GM18861 (cell line): ENCODE results near the gene KLHL24.
A peak's percentile ranks its signal among the peaks of the same experiment; 100 is the strongest.
"Not testable (repeated sequence)": the region's sequence is repeated elsewhere in the genome, so short reads cannot be mapped to it uniquely, and the experiment has no call there.

Experiments used
- ATAC-seq: cut with Tn5 transposase; IDR thresholded peaks from one replicate; pipeline ENCODE4 v1.9.1; 2021; ENCODE audit not compliant: unreplicated experiment

The KLHL24 gene, protein sequence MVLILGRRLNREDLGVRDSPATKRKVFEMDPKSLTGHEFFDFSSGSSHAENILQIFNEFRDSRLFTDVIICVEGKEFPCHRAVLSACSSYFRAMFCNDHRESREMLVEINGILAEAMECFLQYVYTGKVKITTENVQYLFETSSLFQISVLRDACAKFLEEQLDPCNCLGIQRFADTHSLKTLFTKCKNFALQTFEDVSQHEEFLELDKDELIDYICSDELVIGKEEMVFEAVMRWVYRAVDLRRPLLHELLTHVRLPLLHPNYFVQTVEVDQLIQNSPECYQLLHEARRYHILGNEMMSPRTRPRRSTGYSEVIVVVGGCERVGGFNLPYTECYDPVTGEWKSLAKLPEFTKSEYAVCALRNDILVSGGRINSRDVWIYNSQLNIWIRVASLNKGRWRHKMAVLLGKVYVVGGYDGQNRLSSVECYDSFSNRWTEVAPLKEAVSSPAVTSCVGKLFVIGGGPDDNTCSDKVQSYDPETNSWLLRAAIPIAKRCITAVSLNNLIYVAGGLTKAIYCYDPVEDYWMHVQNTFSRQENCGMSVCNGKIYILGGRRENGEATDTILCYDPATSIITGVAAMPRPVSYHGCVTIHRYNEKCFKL

DNA sequence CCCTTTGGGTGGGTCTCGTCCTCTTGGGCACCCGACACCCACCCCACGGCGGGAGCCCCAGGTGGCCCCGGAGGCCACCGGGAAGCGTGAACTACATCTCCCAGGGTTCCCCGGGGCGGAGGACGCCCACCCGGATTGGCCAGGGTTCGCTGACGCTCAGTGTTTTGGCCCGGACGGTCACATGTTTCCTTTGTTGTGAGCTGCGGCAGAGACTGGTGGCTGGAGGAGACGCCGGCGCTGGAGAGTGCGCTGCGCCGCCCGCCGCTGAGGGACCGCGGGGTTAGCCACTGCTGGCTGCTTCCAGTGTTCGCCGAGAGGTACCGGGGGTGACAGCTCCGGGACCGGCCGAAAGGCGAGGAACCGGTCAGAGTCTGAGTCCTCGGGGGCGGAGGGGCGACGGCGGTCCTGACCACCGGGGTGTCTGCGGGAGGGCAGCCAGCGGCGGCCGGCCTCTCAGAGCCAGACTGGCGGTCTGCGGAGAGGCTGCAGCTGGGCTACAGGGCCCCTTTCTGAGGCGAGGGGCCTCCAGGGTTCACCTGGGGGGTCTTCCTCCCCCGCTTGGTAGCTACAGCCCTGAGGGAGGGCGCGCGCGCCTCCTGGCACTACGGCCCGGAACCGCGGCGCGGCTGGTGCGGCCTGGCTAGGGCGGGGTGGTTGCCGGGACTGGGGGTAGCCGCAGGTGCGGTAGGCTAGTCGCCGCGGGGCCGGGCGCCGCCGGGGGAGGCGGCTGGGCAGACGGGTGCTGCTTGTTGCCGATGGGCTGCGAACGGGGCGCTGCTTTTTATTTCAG lies at the start of gene KLHL24:
TSS of gene KLHL24 (plus strand) at position 193 of the 790 bp plus-strand sequence. CDS start 14,734 bp downstream, outside the sequence.
- peak; percentile 79 for ATAC-seq

DNA sequence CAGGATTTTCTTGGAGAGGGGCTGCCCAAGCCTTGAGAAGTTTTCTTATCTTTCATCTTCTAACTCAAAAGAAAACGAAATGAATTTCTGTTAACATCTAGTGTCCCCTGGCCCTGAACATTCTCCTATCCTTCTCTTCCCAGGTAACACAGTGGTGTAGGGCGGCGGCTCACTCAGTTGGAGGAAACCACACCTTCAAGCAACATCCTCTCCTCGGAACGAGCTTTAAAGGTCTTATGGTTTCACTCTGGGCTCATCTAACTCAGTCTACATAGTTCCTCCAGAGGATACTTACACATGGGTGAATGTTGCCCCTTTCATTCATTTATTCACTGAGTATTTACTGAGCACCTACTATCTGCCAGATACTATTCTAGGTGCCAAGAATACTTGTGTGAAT lies 48.9 kb upstream of the KLHL24 start:
- ATAC-seq = no peak

DNA sequence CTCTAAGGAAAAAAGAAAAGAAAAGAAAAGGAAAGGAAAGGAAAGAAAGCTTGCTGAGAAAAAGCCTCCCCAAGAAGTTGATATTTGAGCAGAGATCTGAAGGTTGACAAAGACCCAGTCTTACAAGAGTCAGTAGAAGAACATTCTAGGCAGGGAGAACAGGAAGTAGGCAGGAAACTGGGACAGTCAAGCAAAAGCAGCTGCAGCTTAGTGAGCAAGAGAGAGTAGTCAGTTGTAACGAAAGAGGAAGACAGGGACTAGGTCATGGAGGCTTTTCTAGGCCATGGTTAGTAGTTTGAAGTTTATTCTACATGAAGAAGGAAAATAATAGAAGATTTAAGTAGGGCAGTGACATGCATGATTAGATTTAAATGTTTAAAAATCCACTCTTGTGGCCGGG lies 48.1 kb upstream of the KLHL24 start:
- no peak for ATAC-seq

DNA sequence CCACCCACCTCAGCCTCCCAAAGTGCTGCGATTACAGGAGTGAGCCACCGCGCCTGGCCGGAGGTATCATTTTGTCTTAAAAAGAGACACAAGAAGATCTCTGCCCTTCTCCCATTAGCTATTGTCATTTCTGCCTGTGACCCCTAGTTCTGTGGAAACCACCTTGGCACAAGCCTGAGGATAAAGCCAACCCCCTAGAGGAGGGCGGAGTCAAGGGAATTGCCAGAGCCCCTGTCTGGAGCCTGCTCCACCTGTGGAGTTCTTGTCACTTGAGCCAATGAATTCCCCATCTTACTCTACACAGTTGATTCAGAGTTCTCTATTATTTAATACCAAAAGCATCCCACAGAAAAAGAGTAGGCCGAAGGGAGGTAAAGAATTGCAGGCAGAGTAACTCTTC lies 45.0 kb upstream of the KLHL24 start:
- ATAC-seq = no peak

DNA sequence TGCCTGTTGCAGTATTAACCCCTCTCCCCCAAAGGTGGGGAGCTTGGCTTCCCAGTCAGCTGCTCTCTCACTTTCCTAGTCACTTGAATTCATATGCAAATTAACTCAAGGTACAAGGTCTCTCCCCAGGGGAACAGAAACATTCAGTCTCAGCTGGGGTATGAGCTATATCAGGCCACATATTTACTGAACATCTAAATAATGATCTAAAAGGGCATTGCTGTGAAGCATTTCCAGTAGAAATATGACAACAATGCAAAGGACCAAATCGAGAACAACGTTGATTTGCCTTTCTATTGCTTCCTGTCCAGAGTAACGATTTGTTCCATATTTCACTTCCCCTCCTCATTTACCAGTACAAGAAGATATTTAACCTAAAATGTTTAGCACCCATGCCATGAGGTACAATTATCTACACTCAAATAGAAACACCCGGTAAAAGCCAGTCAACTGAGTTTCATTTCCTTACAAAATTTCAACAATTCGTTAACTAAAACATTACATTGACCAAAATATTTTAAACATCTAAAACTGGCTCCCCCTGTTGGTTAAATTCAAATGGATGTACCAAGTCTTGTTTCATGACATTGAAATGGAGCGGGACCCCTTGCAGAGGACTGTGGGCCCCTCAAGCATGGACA lies 43.4 kb upstream of the KLHL24 start:
- ATAC-seq = peak; percentile 96

DNA sequence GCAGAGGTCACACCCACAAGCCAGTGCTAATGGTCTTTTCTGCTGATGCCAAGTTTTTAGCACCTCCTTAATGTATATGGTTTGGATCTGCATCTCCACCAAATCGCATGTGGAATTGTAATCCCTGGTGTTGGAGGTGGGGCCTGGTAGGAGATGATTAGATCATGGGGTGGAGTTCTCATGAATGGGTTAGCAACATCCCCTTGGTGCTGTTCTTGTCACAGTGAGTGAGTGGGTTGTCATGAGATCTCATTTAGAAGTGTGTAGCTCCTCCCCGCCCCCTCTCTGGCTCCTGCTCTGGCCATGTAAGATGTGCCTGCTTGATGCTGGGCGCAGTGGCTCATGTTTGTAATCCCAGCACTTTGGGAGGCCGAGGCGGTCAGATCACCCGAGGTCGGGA lies 42.6 kb upstream of the KLHL24 start:
- ATAC-seq = no peak

DNA sequence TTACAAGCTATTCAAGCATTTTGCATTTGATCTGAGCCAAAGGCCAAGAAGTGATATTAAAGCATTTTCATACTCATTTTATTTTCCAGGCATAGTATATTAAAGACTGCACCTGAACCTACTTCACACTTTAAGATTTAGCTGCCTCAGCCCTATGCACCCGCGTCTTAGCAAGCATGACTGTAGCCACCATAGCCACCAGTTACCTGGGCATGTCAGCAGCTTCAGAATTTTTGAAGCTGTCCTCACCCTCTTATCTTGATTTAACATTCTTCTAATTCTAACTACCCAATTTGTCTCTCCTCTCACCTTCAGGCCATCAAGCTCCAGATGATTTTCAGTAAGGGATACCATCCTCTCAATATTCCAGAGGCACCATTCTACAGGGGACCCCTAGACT lies 40.8 kb upstream of the KLHL24 start:
- ATAC-seq = no peak

DNA sequence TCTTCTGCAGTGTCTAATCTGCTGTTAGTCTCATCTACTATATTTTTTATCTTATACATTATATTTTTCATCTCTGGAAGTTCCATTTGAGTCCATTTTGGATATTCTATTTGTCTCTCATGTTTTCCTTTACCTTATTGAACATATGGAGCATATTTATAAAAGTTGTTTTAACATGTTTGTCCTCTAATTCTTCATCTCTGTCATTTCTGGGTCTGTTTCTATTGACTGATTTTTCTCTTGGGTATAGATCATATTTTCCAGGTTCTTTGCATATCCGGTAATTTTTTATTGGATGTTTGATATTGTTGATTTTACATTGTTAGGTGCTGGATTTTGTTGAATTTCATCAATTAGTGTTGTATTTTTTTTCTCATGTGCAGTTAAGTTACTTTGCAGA lies 37.5 kb upstream of the KLHL24 start:
- no peak for ATAC-seq

DNA sequence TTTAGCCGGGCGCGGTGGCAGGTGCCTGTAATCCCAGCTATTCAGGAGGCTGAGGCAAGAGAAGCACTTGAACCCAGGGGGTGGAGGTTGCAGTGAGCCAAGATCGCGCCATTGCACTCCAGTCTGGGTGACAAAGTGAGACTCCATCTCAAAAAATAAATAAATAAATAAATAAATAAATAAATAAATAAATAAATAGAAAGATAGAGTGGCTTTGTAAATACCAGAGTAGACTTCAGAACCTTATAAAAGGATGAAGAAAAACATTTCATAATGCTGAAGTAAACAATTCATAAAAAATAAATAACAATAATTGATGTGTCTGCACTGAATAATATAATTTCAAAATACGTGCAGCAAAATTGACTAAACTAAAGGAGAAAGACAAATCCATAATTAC lies 24.1 kb upstream of the KLHL24 start:
- not testable (repeated sequence) for ATAC-seq

DNA sequence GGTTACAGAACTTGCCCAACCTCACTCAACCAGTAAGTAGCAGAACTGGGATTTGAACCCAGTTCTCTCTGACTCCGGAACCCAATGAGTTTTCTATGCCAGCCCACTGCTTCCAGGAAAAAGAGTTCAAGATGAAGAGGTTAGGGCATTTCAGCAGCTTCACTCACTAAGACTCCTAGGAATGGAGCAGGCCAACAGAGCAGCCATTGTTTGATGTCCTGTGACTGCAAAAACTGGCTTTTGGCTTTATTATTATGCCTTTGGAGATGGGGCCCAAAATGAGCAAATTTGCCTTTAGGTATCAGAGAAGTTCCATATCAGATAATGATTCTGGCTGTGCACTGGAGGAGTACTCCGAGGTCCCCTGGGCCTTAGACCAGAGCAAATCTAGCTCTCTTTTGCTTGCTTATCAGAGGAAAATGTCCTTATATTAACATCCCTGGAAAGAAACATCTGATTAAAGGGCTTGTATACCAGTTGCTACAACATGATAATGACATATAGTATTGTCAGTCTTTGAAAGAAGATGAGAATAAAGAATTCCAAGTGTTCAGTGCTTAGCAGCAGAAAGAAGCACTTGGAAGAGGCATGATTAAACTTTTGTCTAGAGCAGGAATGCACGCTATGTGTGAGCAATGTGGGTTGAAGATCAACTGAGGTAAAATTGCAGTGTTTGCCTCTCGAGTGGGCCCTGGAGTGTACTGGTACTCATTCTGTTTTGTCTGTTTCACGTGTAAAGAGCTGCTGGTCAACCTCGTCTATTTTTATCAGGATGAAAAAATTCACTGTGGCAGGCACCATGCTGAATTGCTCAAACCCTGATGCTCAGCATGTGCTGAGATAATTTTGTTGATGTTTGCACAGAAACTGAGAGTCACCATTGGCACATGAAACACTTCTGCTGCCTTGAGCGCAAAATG lies 21.8 kb upstream of the KLHL24 start:
- ATAC-seq = no peak

DNA sequence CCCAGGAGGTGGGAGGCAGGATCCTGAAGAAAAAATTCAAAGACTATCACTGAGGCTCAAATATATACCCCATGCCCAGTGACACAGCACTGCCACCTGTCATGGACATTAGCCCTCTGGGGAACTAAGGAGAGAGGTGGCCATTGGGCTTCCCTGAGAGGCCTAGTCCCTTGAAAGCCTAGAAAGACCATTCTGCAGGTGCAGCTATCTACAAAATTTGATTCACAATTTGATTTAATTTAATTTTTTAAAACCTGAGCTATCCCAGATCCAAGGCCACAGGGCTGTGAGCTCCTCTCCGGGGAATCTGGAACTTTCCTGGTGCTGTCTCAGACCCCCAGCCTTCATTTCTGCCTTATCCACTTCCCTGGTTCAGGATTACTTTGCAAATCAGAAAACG lies 16.9 kb upstream of the KLHL24 start:
- ATAC-seq = no peak

DNA sequence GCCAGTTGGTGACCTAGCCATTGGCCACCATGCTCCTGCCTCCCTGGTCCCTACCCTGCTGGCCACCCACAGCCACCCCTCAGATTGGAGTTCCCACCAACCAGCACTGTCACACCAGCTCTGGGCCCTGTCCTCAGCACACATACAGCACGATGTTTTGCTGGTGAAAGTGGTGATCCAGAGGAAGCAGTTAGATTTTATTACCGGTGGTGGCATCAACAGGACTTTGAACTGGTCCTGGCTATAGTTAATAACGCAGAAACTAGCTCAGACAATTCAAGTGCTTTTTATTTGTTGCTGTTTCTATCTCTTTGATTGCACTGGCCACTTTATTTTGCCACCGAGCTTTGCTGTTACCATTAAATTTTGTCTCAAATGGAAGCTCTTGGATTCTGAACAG lies 16.4 kb upstream of the KLHL24 start:
- no peak for ATAC-seq

DNA sequence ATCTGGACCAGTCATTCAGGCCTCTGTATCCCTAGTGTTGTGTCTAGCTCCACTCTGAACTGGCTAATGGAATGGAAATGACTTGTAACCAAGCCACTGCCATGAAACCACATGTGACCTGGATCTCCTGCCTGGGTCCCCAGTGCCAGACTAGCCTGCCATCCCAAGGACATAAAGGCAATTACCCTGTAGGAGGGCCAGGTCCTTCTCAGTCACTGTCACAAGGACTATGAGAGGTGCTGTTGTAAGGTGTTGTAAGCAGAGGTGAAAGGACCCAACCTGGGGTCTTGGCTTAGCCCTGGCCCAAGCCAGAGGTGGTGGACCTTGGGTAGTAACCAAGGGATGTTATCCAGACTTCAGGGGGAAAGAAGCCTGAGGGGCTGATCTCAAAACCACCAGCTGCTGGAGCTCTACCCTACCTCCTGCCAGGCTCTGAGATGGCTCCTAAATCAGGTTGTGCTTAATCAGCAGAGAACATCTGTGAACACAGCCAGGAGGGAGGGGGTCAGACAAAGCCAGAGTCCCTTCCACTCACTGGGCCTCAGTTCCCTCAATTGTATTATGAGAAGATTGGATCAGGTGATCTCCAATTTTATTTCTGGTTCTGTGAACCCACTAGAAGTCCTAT lies 15.7 kb upstream of the KLHL24 start:
- ATAC-seq = no peak

DNA sequence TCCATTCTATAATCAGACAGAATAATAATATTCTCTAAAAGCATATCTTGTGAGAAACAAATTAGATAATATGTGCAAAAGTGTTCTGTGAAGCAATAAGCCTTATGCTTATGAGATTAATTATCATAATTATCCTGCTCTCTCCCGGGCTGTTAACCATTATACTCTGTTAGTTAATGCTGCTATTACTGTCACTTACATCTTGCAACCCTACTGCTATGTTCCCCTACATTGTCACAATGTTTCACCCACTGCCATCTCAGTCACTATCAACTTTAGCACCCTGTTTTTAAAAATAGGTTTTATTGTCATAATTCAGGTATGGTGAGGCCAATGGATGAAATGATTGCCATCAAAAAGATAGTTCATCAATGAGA lies 15.2 kb upstream of the KLHL24 start:
- no peak for ATAC-seq

DNA sequence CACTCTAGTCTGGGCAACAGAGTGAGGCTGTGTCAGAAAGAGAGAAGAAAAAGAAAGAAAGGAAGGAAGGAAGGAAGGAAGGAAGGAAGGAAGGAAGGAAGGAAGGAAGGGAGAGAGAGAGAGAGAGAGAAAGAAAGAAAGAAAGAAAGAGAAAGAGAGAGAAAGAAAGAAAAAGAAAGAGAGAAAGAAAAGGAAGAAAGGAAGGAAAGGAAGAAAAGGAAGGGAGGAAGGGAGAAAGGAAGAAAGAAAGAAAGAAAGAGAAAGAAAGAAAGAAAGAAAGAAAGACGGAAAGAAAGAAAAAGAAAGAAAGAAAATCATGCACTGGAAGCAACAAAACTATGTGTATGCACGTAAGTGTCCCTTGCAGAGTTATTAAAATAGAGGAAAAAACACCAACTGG lies 12.9 kb upstream of the KLHL24 start:
- not testable (repeated sequence) for ATAC-seq

DNA sequence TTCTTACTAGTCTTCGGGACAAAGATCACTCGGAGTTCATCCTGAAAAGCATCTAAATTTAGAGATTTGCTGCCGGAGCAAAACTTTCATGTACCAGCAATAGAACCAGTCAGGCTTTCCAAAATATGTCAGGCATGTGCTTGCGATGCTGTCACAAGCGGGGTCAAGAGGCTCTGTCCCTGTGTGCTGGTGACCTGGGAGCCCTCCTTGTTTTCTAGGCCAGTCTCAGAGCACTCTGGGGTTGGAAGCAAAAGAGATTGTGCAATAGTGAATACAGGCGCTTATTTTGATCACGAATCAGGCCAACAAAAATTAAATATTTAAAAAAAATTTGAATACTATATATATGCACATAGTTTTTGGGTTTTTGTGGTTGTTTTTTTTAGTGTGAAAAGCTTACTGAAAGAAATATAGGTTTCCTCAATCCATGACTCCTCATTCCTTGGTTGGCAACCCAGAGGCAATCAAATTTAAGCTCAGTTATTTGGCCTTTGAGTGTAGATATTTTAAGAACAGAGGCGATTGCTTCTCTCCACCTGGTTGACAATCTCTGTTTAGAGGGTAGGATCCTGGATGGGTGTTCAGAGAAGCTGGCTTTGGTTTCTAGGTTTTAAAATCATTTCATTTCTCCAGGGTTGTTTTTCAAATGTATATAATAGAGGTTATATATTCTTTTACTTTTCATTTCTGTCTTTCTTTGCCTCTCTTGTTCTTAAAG lies 8.4 kb upstream of the KLHL24 start:
- no peak for ATAC-seq

DNA sequence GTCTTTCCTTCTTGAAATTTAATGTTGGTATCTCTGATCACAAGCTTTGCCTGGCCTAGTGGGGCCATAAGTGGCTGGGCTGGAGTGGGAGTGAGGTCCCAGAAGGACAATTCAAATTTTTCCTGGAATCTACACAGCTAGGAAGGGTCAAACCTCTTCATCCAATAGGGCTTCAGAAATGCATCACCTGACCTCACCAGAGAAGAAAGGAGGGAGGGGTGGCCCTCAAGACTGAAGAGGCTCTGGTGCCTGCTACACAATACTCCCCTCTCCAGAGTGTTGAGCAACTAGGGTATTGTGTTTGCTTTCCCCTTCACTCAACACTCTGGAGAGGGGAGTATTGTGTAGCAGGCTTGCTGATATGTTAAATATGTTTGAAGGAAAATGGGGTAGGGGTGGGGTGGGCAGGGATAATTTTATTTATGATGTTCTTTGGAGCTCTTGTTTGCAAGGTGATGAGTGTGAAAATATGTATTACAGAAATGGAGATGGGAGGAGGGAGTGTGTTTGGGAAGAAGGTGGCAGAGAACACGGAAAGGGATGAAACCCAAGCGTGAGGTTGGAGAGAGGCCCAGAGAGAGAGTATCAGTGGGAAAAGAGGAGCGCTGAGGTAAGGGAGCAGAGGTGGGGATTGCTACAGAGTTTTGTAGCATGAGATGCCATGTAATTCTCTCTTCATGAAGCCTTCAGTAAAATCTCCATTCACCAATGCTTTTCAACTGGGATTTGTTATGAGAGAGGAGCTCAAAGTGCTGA lies 5.7 kb upstream of the KLHL24 start:
- ATAC-seq = no peak

DNA sequence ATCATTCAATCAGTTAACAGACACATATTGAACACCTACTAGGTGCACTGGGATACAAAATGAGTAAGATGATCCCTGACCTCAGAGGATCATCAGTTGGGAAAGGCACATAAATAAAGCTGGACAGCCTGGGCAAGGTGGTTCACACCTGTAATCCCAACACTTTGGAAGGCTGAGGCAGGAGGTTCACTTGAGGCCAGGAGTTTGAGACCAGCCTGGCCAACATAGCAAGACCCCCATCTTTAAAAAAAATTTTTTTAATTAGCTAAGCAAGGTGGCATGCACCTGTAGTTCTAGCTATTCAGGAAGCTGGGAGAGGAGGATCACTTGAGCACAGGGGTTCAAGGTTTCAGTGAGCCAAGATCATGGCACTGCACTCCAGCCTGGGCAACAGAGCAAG lies 3.7 kb upstream of the KLHL24 start:
- no peak for ATAC-seq

DNA sequence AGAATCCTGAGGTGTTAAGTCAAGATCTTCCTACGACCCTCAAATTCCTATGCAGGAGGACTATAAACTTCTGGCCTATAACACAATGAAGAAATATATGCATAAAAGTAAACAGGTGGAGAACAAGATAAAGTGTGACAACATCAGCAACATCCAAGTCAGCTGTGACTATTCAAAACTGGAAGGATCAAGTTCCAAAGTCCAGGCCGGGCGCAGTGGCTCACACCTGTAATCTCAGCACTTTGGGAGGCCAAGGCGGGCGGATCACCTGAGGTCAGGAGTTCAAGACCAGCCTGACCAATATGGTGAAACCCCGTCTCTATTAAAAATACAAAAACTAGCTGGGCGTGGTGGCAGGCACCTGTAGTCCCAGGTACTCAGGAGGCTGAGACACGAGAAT lies 2.7 kb upstream of the KLHL24 start:
- not testable (repeated sequence) for ATAC-seq
